Measurements from ENCODE around the gene PALD1.
A peak's percentile ranks its signal among the peaks of the same experiment; 100 is the strongest.

The PALD1 gene

DNA sequence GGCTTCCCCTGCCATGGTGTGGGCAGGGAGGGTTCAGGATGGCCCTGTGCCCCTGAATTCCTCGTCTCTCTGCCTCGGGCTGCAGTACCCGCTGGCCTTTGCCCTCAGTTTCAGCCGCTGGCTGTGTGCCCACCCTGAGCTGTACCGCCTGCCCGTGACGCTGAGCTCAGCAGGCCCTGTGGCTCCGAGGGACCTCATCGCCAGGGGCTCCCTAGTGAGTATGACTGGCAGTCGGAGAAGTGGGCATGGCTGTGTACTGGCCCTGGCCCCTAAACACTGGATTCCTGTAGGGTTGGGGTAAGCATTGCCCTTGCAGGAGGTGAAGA lies 59.6 kb downstream of the PALD1 start:
- DNase-seq: no peak

DNA sequence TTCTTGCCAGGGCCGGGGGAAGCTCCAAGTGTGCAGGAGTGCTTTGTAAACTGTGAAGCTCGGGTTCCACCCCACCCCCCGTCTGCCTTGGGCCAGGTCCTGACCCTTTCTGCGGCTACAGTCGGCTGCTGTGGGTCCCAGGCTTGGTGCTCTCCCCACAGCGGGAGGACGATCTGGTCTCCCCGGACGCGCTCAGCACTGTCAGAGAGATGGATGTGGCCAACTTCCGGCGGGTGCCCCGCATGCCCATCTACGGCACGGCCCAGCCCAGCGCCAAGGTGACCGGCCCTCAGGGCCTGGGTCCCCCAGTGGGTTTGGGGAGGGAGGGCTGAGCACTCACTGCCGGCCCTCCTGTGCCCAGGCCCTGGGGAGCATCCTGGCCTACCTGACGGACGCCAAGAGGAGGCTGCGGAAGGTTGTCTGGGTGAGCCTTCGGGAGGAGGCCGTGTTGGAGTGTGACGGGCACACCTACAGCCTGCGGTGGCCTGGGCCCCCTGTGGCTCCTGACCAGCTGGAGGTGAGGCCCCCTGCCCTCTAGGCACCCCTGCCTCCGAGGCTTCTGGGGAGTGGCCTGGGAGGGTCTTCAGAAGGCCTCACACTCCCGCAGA lies 60.3 kb downstream of the PALD1 start:
- DNase-seq: no peak

DNA sequence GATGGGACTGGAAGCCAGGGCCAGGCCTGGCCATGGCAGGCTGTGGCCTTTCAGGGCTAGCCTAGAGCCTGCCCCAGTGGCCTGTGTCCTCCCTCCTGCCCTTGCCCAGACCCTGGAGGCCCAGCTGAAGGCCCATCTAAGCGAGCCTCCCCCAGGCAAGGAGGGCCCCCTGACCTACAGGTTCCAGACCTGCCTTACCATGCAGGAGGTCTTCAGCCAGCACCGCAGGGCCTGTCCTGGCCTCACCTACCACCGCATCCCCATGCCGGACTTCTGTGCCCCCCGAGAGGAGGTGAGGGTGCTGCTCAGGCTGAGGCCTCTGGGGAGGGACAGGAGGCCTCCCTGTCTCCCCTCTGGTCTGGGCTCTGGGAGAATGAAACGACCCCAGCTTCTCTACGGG lies 60.9 kb downstream of the PALD1 start:
- DNase-seq: no peak

DNA sequence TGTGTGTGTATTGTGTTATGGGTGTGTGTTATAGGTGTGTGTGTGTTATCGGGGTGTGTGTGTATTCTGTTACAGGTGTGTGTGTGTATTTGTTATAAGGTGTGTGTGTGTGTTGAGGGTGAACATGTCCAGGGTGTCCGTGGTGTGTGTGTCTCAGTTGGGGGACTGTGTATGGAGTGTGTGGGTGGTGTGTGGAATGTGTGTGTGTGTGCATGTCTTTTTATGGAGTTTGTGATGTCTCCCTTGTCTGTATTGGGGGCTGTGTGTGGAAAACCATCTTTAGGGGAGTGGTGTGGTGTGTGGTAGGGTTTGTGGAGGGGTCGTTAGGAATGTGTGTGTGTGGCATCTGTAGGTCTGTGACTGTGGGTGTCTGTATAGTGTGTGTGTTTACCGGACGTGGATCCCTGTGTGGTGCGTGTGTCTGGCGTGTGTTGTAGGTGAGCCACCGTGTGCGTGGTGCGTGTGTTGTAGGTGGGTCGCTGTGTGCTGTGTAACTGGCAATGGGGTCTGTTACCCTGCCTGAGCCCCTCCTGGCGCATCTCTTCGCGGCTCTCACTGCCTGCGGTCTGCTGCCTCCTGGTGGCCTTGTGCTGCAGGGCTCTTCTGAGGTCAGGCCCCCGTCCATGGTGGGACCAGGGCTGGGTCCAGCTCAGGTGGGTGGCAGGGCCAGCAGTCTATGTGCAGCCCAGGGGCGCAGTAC lies 61.7 kb downstream of the PALD1 start:
- no peak for DNase-seq

DNA sequence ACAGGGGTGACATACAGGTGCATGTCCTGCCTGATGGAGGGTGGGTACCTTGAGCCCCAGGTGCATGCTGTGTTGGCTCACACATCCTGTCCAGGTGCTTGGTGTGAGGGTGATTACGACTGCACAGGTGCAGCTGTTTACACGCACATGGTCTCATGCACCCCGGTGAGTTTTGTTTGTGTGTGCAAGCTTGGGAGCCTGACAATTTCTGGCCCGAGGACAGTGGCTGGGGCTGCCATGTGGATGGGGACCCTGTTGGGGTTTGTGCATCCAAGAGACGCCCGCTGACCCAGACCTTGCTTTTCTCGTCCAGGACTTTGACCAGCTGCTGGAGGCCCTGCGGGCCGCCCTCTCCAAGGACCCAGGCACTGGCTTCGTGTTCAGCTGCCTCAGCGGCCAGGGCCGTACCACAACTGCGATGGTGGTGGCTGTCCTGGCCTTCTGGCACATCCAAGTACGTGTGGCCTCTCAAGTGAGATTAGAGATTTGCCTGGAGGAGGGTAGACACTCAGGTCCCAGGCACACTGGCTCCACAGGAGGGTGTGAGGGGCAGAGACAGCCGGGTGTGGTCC lies 62.3 kb downstream of the PALD1 start:
- DNase-seq: no peak

DNA sequence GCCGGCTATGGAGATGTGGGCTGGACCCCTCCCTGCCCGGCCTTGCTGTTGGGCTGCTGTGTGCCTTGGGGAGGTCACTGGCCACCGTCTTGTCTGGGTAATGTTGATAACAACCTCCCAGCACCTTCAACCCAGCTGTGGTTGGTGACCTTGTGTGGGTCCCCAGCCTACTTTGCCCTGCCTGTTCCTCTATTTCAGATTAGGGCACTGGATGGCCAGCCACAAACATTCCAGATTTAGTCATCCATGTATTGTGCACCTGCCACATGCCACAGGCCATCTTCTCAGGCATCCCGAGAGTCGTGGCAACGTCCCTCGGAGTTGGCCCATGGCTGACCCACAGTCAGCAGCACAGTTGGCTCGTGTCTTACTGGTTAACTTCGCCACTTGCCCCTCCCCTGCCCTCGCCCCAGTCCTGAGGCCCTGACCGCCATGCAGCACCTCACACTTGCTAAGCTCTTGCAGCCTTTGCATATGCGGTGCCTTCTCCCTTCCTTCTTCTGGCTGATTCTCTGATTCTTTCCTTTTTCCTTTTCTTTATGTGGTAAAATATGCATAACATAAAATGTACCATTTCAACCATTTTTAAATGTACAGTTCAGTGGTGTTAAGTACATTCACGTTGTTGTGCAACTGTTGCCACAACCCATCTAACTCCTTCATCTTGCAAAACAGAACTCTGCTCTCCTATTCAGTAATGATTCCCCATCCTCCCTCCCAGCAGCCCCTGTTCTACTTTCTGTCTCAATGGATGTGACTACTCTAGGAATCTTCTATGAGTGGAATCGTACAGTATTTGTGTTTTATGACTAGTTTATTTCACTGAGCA lies 63.4 kb downstream of the PALD1 start:
- peak; percentile 64 for DNase-seq

DNA sequence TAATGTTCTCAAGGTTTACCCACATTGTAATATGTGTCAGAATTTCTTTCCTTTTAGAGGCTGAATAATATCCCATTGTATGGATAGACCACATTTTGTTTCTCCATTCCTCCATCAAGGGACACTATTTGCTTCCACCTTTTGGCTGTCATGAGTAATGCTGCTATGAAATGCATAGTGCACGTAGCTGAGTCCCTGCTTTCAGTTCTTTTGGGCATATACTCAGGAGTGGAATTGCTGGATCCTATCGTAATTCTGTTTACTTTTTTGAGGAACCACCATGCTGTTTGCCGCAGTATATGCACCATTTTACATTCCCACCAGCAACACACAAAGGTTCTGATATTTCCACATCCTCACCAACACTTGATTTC lies 64.0 kb downstream of the PALD1 start:
- DNase-seq: peak; percentile 36

DNA sequence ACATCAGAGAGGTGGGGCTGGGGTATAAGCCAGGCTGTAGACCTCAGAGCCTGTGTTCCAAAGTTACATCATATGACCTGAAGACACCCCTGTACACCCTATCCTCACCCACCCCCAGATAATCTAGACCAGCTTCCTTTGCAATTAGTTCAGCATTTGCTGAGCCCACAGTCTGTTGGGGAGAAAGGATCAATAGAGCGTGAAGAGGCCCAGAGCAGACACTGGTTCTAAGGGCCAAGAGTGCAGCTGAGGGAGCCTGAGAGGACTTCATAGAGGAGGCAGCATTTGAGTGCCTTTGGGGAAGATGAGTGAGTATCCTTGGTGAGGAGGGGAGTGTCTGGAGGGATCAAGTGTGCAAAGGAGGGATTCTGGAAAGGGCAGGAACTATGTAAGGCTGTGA lies 65.3 kb downstream of the PALD1 start:
- no peak for DNase-seq

DNA sequence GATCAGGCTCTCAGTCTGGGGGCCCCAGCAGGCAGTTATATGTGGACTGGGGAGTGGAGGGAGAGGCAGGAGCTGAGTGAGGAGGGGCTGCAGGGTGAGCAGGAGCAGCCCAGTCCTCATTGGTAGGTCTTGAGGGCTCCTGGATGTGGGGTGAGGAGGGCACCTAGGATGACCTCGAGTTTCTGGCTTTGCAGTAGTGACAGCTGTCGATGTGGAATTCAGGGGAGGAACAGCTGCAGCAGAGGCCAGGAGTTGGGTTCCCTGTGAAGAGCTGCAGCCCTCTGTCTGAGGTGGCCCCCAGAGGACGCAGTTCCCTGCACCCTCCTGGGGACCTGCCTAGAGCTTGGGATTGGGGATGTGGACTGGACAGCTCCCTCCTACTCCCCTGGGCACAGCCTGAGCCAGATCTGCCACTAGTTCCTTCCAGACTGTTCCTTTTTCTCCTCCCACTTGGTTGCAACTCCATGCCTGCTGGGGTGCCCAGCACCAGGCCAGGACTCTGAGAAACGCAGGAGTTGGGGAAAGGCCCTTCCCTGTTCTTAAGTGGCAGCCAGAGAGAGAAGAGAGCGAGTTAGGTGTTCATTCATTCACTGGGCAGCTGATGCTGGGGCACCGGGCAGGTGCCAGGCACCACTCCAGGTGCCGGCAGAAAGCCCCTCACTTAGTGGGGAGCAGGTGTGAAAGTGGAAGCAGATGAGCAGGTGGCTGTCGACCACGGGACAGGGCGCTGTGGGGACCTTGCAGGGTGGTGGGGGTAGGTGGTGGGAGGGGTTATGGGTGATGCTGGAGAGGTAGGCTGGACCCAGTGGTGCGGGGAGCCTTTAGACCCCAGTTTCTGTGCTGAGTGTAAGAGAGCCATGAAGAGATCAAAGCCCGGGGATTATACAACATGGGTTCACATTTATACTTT lies 66.1 kb downstream of the PALD1 start:
- DNase-seq: no peak

DNA sequence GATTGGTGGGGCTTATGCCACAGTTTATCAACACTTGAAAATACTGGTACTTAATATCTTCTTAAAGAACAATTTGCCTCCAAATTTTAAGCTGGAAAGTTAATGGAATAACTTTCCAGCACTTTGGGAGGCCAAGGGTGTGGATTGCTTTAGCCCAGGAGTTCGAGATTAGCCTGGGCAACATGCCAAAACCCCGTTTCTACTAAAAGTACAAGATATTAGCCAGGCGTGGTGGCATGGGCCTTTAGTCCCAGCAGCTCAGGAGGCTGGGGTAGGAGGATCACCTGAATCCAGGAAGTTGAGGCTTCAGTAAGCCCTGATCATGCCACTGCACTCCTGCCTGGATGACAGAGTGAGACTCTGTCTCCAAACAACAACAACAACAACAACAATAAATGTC lies 68.0 kb downstream of the PALD1 start:
- DNase-seq: no peak

DNA sequence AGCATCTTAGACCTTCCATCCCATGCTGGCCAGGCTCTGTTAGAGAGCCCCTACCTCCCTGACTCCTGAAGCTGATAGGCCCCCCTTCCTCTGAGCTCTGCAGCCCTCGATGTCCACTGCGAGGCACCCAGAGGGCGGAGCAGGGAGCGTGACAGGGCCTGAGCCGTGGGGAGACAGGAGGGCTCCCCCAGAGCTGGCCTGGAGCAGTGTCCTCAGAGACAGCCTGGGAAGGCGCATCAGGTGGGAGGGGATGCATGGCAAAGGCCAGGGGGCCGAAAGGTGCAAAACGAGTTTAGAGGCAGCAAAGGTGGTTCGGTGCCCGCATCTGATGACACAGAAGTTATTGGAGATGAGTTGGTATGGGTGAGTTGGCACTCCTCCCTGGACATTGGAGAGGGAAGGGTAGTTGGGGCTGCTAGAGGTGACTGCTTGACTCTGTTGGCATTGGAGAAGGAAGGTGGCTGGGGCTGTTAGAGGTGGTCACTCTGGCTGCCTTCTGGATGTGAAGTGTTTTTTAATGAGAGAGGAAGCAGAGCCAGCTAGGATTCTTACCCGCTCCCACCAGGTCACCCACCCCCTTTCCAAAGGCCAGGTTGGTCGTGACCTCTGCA lies 70.9 kb downstream of the PALD1 start:
- no peak for DNase-seq

DNA sequence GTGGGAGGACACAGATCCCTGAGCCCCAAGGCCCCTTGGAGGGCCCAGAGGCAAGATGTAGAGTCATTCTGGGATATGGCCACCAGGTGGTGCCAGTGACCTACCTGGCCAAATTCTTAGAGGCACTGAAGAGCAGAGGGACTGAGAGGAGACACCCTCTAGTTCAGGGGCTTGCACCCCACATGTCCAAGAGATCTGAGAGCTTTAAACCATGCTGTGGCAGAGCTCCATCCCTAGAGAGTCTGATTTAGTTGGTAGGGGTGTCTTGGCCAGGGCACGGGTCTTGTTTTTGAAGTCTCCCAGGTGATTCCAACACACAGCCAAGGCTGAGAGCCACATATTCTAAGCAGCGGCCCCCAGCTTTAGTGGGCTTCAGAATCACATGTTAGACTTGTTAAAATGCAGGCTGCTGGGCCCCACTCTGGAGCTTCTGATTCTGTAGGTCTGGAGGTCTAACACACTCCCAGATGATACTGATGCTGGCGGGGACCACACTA lies 71.4 kb downstream of the PALD1 start:
- DNase-seq: peak; percentile 48

DNA sequence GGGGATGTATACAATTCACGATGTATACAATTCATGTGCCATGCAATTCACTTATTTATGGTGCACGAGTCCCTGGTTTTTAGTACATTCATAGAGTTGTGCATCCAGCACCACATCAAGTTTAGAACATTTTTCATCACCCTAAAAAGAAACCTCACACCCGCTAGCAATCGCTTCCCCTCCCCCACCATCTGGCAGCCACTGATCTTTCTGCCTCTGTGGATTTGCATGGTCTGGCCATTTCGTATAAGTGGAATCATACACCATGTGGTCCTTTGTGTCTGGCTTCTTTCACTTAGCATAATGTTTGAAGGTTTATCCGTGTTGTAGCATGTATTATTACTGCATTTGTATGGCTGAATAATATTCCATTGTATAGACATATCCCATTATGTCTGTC lies 71.9 kb downstream of the PALD1 start:
- no peak for DNase-seq

DNA sequence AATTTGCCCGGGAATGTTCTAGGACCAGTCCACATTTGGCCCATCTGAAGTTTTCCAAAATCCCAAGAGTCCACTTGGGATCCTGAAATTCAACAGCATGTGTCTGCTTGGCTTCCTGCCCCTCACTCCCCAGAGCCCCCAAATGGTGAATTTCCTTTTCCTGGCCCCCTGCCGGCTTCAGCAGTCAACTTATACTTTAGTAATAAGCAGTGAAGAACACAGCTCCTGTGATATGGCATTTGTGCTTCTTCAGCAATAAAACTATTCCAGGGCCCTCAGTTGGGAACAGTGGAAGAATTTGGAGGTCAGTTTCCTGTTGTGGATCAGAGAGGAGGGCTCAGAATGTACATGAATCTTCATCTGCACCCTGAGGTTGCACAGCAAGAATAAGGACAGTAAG lies 72.9 kb downstream of the PALD1 start:
- DNase-seq: no peak

DNA sequence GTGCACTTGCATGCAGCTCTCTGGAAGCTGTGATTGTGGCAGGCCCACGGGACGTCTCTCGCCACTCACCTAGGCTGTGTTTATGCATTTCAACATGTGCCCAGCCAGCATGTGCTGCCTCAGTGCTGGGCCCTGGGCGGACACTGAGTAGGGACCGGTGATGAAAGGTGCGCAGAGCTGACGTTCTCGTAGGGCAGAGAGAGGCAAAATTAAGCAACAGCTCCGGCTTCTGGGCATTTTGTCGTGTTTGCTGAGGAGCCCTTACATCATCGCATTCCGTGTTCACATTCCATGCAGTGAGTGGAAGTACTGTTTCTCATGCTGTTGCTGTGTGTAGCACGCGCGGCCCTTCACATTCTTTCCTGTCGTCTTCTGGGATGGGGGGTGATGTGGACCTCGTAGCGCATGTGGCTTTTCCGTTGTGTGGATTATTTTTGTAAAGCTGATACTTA lies 73.4 kb downstream of the PALD1 start:
- no peak for DNase-seq

DNA sequence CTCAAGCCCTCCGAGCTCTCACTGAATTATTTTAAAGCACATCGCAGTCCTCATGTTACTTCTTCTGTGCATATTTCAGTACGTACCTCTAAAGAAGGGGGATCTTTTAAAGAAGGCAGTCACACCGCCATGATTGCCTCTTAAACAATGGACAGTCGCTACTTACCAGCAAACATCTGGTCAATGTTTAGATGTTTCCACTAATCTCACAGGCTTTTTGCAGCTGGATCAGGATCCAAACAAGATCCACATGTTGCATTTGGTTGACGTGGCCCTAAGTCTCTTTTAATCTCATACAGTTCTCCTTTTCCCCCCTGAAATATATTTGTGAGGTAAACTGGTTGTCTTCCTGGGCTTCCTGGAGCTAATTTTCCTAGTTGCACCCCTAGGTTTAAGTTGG lies 74.0 kb downstream of the PALD1 start:
- DNase-seq: no peak

DNA sequence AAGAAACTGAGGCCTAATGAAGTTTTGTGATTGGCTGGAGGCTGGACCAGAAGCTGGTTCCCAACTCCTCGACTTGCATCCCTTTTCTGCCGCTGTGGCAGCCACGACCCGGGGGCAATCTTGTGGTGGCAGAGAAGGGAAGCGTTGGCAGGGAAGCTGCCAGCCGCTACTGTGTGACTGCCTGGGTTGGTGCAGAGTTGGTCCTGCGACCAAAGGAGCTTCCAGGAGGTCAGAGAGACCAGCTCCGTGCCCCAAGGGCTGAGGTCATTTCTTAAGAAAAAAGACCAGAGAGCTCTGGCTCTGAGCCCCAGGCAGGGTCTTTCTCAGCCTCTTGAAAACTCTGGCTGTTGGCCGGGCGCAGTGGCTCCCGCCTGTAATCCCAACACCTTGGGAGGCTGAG lies 76.8 kb downstream of the PALD1 start:
- DNase-seq: no peak

DNA sequence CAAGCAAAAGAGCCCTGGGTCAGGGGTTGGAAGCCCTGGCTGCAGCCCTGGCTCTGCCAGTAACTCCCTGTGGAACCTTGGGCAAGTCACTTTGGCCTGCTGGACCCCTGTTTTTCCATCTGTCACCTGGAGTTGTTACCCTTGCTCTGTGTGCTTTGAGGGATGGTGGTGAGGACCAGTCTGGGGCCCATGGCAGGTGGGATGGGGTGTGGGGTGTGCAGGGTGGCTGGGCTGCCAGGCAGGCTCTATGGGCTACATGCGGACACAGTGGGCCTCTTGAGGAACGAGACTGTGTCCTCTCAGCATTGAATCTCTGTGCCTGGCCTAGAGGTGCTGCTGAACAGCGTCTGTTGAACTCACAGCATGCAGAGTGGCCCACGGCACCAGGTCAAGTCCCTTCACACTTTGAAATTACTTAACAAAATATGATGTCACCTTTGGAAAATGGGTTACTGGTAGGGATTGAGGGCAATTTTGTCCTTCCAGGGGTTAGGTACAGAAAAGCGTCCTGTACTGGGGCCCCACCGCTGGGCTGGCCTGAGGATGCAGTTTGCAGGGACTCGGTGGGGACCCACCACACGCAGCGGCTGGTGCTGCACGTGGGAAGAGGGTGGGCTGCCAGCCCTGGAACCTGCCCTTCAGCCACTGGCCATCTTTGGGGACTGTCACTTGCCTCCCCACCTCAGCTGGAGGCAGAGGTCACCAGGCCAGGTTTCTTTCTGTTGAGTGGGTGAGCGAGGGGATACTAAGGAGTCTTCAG lies 78.7 kb downstream of the PALD1 start:
- DNase-seq: no peak

DNA sequence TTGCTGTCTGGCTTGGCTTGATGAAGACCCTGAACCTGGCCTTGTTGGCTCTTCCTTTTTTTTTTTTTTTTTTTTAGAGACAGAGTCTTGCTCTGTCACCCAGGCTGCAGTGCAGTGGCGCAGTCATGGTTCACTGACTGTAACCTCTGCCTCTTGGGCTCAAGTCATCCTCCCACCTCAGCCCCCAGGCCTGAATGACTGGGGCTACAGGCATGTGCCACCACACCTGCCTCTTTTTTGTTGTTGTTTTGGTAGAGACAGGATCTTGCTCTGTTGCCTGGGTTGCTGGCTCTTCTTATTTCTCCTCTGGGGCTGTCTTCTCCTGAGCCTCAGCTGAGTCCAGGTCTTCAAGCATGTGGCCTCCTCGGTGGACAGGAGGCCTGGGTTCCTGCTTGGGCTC lies 79.3 kb downstream of the PALD1 start:
- DNase-seq: no peak

DNA sequence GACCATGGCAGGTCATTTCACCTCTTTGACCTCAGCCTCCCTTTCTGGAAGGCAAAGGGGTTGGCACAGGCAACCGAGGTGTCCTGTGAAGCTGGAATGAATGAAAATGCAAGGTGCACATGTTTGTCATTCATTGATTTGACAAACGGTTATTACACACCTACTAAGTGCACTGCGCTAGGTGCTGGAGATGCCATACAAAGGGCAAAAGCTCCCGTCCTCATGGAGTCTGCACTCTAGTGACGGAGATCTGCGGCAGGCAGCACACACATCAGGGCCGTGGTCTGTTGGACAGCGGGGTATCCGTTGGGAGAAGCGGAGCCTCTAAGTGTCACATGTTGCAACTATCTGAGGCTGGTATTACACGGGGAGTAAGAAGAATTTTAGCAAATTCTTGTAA lies 79.7 kb downstream of the PALD1 start:
- DNase-seq: no peak

All from MV-4-11 (cell line).